ENCODE results near the gene HERC4.
"Not testable (repeated sequence)": the region's sequence is repeated elsewhere in the genome, so short reads cannot be mapped to it uniquely, and the experiment has no call there.

The HERC4 gene

GRCh38 chr10:67878133-67878532 lies 196.9 kb downstream of the HERC4 start:
- WGBS: 92% methylated on average over 7 of the region's 7 CpGs
- no peak overlapping the region for H3K9ac ChIP-seq (ENCODE audit: low read depth, low read length)

GRCh38 chr10:67877421-67877820 lies 197.7 kb downstream of the HERC4 start:
- H3K4me1 ChIP-seq (ENCODE audit: insufficient read depth, low read length); H3K9ac ChIP-seq (ENCODE audit: low read depth, low read length); H3K4me3 ChIP-seq (ENCODE audit: low read length); H3K9me3 ChIP-seq (ENCODE audit: insufficient read depth, low read depth, low read length); H3K27ac ChIP-seq (ENCODE audit: low read depth, low read length); H3K36me3 ChIP-seq (ENCODE audit: insufficient read depth, low read length); H3K27me3 ChIP-seq (ENCODE audit: insufficient read depth, low read length): not testable (repeated sequence)
- WGBS: 96% methylated on average over 11 of the region's 11 CpGs

More at GRCh38 chr10:67878133-67878532, 196.9 kb downstream of the HERC4 start:
- H3K4me3 ChIP-seq (ENCODE audit: low read length): no peak overlapping the region
- no peaks in the 10 kb centered on the region for H3K9me3 ChIP-seq (ENCODE audit: insufficient read depth, low read depth, low read length)
- no peak overlapping the region for H3K27ac ChIP-seq (ENCODE audit: low read depth, low read length)
- H3K4me1 ChIP-seq (ENCODE audit: insufficient read depth, low read length): no peaks in the 10 kb centered on the region
- H3K36me3 ChIP-seq (ENCODE audit: insufficient read depth, low read length): no peaks in the 10 kb centered on the region
- H3K27me3 ChIP-seq (ENCODE audit: insufficient read depth, low read length): no peaks in the 10 kb centered on the region

- Histone ChIP-seq H3K9me3 (ENCODE audit: insufficient read depth, low read depth, low read length) (no peaks in the 10 kb centered on the region), H3K36me3 (ENCODE audit: insufficient read depth, low read length) (no peaks in the 10 kb centered on the region), H3K4me3 (ENCODE audit: low read length) (no peak overlapping the region), H3K9ac (ENCODE audit: low read depth, low read length) (no peak overlapping the region), H3K27ac (ENCODE audit: low read depth, low read length) (no peak overlapping the region), H3K4me1 (ENCODE audit: insufficient read depth, low read length) (no peaks in the 10 kb centered on the region), H3K27me3 (ENCODE audit: insufficient read depth, low read length) (no peaks in the 10 kb centered on the region)
- WGBS: 85% methylated on average over 2 of the region's 3 CpGs
These were observed 199.5 kb downstream of the HERC4 start for GRCh38 chr10:67875340-67876238.

All from HUES64 (cell line).